SK-N-MC (cell line): Measurements from ENCODE around the gene EIF3C.
"Not testable (repeated sequence)": the region's sequence is repeated elsewhere in the genome, so short reads cannot be mapped to it uniquely, and the experiment has no call there.

Experiments used
- EZH2 ChIP-seq: fragments of 200-600 bp; sonication (generic); IDR thresholded peaks from one replicate; pipeline ENCODE4 v1.6.1; 2017; ENCODE audit warnings: antibody characterized with exemption
- POLR2AphosphoS5 ChIP-seq: IDR thresholded peaks from 2 replicates; pipeline ENCODE4 v1.6.1; 2012; ENCODE audit warnings: mild to moderate bottlenecking, low read depth, low read length, borderline replicate concordance

DNA sequence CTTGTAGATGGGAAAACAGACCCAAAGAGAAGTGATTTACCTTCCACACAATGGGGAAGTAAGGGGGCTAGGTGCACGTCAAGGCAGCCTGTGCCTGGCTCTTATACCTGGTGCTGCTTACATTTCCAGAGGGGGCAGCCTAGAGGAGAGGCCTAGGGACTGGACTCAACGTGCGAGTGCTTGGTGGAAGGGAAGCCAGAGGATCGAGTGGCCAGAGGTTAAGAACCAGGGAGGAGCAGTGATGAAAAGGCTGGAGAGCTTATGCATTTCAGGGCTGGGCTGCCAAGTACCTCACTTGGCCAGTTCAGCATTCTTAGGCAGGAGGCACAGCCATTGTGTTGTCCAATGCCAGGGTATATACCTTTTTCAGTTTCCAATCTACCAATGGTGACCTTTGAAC is 43.1 kb upstream of the EIF3C start:
- not testable (repeated sequence) for TF ChIP-seq EZH2, POLR2AphosphoS5
